Measurements from ENCODE around the gene LTBP3.

DNA sequence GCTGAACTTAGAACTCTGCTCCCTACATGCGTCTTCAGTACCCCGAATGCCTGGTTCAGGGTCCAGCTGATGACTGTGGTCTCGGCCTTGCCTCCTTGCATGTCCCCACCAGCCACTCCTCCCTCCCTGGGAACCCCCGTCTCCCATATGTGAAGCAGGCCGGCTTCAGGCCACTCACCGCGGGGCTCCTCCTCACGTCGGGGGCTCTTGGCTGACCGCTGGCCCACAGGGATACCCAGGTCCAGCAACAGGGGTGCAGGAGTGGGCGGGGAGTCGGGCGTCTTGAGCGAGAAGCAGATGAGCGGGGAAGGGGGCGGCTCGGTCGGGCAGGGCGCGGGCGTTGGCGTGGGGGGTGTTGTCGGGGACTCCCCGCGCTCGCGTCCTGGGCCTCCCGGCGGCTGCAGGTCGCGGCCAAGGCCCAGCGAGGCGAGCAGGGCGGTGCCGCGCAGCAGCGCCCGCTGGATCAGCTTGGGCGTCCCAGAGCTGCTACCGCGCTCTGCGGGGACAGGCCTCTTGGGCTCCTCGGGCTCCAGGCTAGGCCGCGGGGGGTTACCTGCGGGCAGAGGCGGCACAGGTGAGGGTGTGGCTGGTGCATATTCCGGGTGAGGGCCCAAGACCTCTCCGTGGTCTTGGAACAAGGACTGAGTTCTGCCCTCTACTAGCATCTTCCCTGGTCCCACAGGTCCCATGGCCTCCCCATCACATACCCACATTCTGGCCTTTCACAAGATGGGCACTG, 41.2 kb upstream of the LTBP3 start:
- TF ChIP-seq, protein P1, sequence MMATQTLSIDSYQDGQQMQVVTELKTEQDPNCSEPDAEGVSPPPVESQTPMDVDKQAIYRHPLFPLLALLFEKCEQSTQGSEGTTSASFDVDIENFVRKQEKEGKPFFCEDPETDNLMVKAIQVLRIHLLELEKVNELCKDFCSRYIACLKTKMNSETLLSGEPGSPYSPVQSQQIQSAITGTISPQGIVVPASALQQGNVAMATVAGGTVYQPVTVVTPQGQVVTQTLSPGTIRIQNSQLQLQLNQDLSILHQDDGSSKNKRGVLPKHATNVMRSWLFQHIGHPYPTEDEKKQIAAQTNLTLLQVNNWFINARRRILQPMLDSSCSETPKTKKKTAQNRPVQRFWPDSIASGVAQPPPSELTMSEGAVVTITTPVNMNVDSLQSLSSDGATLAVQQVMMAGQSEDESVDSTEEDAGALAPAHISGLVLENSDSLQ (IDR thresholded peaks at IDR 0.05) = no peak
- TF ChIP-seq ZNF384 (IDR thresholded peaks at IDR 0.05) = no peak
- no peak for TF ChIP-seq FOXK2 (IDR thresholded peaks at IDR 0.05)
- no peak for TF ChIP-seq ARNT (IDR thresholded peaks at IDR 0.05)
- no peak for TF ChIP-seq SP1 (IDR thresholded peaks at IDR 0.05)
- TF ChIP-seq HDGF (IDR thresholded peaks at IDR 0.05; ENCODE audit: borderline replicate concordance) = no peak
- no peak for TF ChIP-seq SUZ12 (IDR thresholded peaks at IDR 0.05)
- no peak for TF ChIP-seq TARDBP (IDR thresholded peaks at IDR 0.05)
- no peak for TF ChIP-seq NFRKB (IDR thresholded peaks at IDR 0.05)
- TF ChIP-seq BHLHE40 (IDR thresholded peaks at IDR 0.05; ENCODE audit: borderline replicate concordance) = no peak

Measured in HEK293T (cell line).